ENCODE results near the gene ECSIT.
"Not testable (repeated sequence)": the region's sequence is repeated elsewhere in the genome, so short reads cannot be mapped to it uniquely, and the experiment has no call there.

Gene ECSIT, protein sequence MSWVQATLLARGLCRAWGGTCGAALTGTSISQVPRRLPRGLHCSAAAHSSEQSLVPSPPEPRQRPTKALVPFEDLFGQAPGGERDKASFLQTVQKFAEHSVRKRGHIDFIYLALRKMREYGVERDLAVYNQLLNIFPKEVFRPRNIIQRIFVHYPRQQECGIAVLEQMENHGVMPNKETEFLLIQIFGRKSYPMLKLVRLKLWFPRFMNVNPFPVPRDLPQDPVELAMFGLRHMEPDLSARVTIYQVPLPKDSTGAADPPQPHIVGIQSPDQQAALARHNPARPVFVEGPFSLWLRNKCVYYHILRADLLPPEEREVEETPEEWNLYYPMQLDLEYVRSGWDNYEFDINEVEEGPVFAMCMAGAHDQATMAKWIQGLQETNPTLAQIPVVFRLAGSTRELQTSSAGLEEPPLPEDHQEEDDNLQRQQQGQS

DNA sequence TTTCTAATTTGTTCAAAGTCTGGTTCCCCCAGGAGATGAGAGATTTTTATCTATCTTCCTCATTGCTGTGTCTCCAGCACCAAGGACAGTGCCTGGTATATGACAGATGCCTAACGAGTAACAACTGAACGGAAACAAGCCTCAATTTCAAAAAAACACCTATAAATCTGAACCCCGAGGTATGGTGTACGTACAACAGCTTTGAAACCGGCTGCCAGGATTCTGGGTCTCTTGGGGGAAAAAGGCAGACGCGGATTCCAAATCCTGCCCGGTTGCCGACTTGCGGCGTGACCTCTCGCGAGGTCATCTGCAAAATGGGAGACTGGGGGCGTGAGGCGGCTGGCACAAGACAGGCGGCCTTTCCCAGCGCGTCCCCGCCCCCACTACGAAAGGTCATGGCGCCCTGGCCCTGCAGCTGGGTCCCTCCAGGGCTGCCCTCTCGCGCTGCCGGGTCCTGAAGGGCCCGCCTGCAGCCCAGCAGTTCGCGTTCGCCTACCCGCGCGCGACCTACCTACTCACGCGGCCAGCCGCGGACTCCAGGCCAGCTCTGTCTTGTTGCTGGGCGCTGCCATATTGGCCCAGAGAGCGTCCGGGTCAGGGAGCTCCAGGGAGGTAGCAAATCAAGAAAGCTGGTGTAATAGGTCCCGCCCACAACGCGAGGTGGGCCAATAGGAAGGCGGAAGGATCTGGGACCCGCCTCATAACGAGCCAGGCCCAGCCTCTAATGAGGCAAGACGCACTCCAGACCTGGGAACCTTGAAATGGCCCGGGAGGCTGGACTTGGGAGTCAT, at the start of gene ECSIT:
Gene ECSIT (minus strand): TSS at position 584 of the 791 bp plus-strand sequence. CDS start 9,964 bp downstream, outside the sequence.
- peak; percentile 67 for DNase-seq (ENCODE audit: low read depth)

GRCh38 chr19:11577451-11578257, 48.7 kb upstream of the ECSIT start, which contains the start of gene ACP5:
TSS of gene ACP5 (minus strand) at chr19:11577645. CDS start at chr19:11577317, 328 bp downstream.
- DNase-seq (ENCODE audit: low read depth): no peak

DNA sequence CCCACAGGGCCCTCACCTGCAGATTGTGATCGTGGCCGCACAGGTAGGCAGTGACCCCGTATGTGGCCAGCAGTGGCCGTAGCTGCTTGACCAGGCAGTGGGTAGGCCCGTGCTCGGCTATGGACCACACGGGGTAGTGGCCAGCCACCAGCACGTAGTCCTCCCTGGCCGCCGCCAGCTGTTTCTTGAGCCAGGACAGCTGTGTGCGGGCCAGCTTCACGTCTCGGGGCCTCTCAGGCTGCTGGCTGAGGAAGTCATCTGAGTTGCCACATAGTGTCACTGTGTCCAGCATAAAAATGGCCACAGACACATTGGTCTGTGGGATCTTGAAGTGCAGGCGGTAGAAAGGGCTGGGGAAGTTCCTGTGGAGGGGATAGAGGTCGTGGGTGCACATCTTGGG, 47.3 kb upstream of the ECSIT start:
- DNase-seq (ENCODE audit: low read depth): no peak

DNA sequence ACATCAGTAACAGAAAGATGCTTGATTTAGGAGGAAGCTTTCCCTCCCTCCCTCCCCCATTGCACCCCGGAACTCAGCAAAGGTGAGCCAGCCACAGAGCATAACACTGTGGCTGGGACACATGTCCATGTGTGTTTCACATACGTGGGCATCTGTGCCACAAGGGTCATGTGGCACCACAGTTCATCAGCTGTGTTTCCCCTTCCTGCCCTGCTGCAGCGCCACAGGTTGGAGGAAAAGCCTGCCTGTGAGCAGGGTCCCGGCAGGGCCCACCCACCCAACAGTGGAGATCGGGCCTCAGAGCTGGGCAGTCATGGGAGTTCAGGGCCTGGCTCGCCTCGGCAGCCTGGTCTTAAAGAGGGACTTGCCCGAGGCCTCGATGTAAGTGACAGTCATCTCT, 45.8 kb upstream of the ECSIT start:
- no peak for DNase-seq (ENCODE audit: low read depth)

DNA sequence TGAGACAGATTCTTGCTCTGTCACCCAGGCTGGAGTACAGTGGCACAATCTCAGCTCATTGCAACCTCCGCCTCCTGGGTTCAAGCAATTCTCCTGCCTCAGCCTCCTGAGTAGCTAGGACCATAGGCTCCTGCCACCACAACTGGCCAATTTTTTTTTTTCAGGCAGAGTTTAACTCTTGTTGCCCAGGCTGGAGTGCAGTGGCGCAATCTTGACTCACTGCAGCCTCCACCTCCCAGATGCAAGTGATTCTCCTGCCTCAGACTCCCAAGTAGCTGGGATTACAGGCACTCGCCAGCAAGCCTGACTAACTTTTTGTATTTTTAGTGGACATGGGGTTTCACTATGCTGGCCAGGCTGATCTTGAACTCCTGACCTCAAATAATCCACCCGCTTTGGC, 44.8 kb upstream of the ECSIT start:
- not testable (repeated sequence) for DNase-seq (ENCODE audit: low read depth)

- not testable (repeated sequence) for DNase-seq (ENCODE audit: low read depth)
Observed at GRCh38 chr19:11573354-11573753, 44.4 kb upstream of the ECSIT start.

GRCh38 chr19:11570039-11570462, 41.1 kb upstream of the ECSIT start:
- no peak for DNase-seq (ENCODE audit: low read depth)

DNA sequence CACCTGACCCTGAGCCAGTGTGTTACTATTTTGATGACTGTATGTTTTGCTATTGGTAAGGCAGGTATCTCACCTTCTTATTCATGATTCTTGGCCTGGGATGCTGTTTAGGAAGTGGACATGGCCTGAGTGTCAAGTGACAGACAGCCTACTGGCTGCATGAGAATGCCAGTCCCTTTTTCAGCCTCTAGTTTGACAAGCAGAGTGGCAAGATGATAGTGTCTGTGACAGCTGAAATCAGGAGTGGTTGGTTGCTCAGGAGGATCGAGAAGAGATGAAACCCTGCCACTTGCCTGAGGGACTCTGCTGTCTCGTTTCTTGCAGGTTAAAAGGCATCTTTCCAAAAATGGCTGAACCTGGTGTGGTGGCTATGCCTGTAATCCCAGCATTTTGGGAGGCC, 37.2 kb upstream of the ECSIT start:
- DNase-seq (ENCODE audit: low read depth): no peak

DNA sequence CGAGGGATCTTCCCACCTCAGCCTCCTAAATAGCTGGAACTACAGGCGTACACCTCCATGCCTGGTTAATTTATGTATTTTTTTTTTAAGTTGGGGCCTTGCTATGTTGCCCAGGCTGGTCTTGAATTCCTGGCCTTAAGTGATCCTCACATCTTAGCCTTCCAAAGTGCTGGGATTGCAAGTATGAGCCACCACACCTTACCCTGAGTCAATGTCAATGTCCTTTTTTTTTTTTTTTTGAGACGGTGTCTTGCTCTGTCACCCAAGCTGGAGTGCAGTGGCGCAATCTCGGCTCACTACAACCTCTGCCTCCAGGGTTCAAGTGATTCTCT, 36.7 kb upstream of the ECSIT start:
- DNase-seq (ENCODE audit: low read depth): not testable (repeated sequence)

GRCh38 chr19:11564082-11564807, 35.3 kb upstream of the ECSIT start:
- DNase-seq (ENCODE audit: low read depth): not testable (repeated sequence)

GRCh38 chr19:11563532-11563931, 34.6 kb upstream of the ECSIT start:
- no peak for DNase-seq (ENCODE audit: low read depth)

GRCh38 chr19:11560404-11561051, 31.6 kb upstream of the ECSIT start:
- no peak for DNase-seq (ENCODE audit: low read depth)

- DNase-seq (ENCODE audit: low read depth): peak; percentile 92
Observed at GRCh38 chr19:11558881-11559828, 30.2 kb upstream of the ECSIT start, which contains the start of gene ELOF1. TSS of gene ELOF1 (minus strand) at chr19:11559230. CDS start at chr19:11554347, 4,883 bp downstream.

- DNase-seq (ENCODE audit: low read depth): no peak
Observed at GRCh38 chr19:11556634-11557420, 27.9 kb upstream of the ECSIT start.

- DNase-seq (ENCODE audit: low read depth): no peak
Observed at GRCh38 chr19:11555246-11555645, 26.3 kb upstream of the ECSIT start.

DNA sequence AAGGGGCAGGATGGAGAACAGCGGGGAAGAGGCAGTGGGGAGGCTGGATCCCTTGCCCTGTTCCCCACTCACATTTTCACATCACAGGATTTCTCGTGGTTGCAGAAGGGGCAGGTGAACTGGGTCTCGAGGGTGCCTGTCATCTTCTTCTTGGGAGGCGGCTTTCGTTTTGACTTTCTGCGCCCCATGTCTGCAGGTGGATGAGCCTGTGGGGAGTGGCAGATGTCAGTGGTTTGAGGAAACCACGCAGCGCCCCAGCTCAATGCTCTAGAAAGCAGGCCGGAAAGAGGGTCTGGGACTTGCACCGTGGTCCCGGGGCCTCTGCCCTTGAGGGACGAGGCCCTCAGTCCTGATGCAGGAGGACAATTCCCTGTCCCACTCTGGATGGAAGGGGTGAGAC, 25.2 kb upstream of the ECSIT start:
- DNase-seq (ENCODE audit: low read depth): no peak

- no peak for DNase-seq (ENCODE audit: low read depth)
Observed at GRCh38 chr19:11552666-11553372, 23.9 kb upstream of the ECSIT start.

- DNase-seq (ENCODE audit: low read depth): no peak
Observed at GRCh38 chr19:11551603-11552235, 22.8 kb upstream of the ECSIT start.
